ENCODE results near the gene EFR3B. TPM values are rescaled to one million over a fixed set of nuclear protein-coding genes. Genes with fewer than 3 reads are reported as not detected.

Gene EFR3B
- total and polyA plus RNA-seq, 10 of the 15 experiments (the other 5 are each of a cell fraction or from before 2014, with no cell fraction given) = 0.12 to 3.9 (median 1.8) TPM

DNA sequence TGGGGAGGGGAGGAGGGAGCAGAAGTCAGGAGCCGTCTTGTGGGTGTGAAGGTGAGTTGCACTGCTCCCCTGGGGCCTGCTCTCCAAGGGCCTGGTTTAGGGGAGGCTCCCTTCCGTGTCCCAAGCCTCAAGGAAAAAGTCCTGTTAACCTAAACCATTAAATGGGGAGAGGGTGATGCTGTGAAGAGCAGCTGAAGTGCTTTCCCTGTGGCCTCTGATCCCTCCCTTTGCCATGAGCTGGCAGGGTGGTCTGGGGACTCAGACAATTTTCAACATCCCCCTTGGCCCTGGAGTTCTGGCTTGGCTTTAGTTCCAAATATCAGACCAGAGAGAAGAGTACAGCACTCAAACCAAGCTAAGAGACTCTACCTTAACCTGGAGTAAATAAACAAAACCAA, 127.2 kb downstream of the EFR3B start:
- BruUV-seq (replicated peaks) = no TSS peak
- DNase-seq (ENCODE audit: low read depth, low spot score) = no peak
- ChIA-PET POLR2A (no interaction called here), RAD21 (ENCODE audit: unreplicated experiment) (interaction anchor here (1.4 kb wide), 1 partner anchor 194 kb away, joined by 3 read pairs; no protein-coding TSS in a partner anchor), SMC1A (ENCODE audit: uncharacterized antibody, unreplicated experiment) (interaction anchor here (0.6 to 4.7 kb wide), 3 partner anchors 27 to 806 kb away, joined by 3 to 70 read pairs (median 3); no protein-coding TSS in a partner anchor), CTCF (interaction anchor here (0.9 to 2.6 kb wide), 3 partner anchors 25 to 193 kb away, joined by 4 to 15 read pairs (median 7); no protein-coding TSS in a partner anchor)
- Histone ChIP-seq H3K4me1 (ENCODE audit: control insufficient read depth, insufficient read depth, low read length) (peaks cover 18% of the 10 kb centered on the region), H3K4me2 (ENCODE audit: control insufficient read depth, insufficient read depth) (peak overlapping the region; percentile 69; the same call in 1 of the 2 replicates), H3K36me3 (ENCODE audit: control insufficient read depth in 2 of 2, insufficient read depth in 2 of 2, low read length in 1 of 2) (no peaks in the 10 kb centered on the region), H2AFZ (ENCODE audit: control insufficient read depth, low read depth, low read length) (no peak overlapping the region), H3K9me3 (replicated peaks; ENCODE audit: control insufficient read depth, insufficient read depth, low read length) (no peaks in the 10 kb centered on the region), H3K79me2 (ENCODE audit: control insufficient read depth, insufficient read depth, low read length) (no peaks in the 10 kb centered on the region), H3K9ac (ENCODE audit: control insufficient read depth, insufficient read depth, low read length) (no peak overlapping the region), H3K27ac (ENCODE audit: control insufficient read depth, insufficient read depth) (no peak overlapping the region), H3K4me3 (no peak overlapping the region), H3K27me3 (replicated peaks in 1 of 2; ENCODE audit: control insufficient read depth in 2 of 2, insufficient read depth in 2 of 2, low read length in 1 of 2) (peaks cover 5 to 14% of the 10 kb centered on the region in 2 experiments), H4K20me1 (ENCODE audit: control insufficient read depth, insufficient read depth) (no peaks in the 10 kb centered on the region)
- FAIRE-seq = no peak
- ATAC-seq = no peak
- in situ Hi-C loops (cut with MboI) = no loop called here
- 27% methylated on average over 2 of the region's 2 CpGs for WGBS (ENCODE audit: insufficient coverage, insufficient replicate concordance, low lambda C conversion rate, missing lambda C conversion rate)
- intact Hi-C loops (cut with micrococcal nuclease; ENCODE audit: unreplicated experiment) = no loop called here
- TF ChIP-seq IKZF2 (IDR thresholded peaks at IDR 0.05) (no peak), SMC3 (IDR thresholded peaks at IDR 0.05; ENCODE audit: borderline replicate concordance, low read length) (no peak), EZH2 (IDR thresholded peaks at IDR 0.05; ENCODE audit: borderline replicate concordance, control insufficient read depth, low read depth, low read length) (0 out of 2 replicates have a peak, but pooled peaks have one; percentile 42), CHD1 (IDR thresholded peaks at IDR 0.05; ENCODE audit: low read depth, low read length) (no peak), BACH1 (IDR thresholded peaks at IDR 0.05; ENCODE audit: borderline replicate concordance) (no peak), TCF12 (IDR thresholded peaks at IDR 0.05; ENCODE audit: low read depth, low read length) (no peak), RELB (IDR thresholded peaks at IDR 0.05; ENCODE audit: low read depth) (no peak), ZNF207 (IDR thresholded peaks at IDR 0.05; ENCODE audit: borderline replicate concordance) (no peak), ZBTB11 (CRISPR knock-in tag; IDR thresholded peaks at IDR 0.05) (no peak)
- TF ChIP-seq, protein P1, sequence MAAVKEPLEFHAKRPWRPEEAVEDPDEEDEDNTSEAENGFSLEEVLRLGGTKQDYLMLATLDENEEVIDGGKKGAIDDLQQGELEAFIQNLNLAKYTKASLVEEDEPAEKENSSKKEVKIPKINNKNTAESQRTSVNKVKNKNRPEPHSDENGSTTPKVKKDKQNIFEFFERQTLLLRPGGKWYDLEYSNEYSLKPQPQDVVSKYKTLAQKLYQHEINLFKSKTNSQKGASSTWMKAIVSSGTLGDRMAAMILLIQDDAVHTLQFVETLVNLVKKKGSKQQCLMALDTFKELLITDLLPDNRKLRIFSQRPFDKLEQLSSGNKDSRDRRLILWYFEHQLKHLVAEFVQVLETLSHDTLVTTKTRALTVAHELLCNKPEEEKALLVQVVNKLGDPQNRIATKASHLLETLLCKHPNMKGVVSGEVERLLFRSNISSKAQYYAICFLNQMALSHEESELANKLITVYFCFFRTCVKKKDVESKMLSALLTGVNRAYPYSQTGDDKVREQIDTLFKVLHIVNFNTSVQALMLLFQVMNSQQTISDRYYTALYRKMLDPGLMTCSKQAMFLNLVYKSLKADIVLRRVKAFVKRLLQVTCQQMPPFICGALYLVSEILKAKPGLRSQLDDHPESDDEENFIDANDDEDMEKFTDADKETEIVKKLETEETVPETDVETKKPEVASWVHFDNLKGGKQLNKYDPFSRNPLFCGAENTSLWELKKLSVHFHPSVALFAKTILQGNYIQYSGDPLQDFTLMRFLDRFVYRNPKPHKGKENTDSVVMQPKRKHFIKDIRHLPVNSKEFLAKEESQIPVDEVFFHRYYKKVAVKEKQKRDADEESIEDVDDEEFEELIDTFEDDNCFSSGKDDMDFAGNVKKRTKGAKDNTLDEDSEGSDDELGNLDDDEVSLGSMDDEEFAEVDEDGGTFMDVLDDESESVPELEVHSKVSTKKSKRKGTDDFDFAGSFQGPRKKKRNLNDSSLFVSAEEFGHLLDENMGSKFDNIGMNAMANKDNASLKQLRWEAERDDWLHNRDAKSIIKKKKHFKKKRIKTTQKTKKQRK (IDR thresholded peaks at IDR 0.05; ENCODE audit: low read depth, low read length) = no peak
- TF ChIP-seq, protein P2, sequence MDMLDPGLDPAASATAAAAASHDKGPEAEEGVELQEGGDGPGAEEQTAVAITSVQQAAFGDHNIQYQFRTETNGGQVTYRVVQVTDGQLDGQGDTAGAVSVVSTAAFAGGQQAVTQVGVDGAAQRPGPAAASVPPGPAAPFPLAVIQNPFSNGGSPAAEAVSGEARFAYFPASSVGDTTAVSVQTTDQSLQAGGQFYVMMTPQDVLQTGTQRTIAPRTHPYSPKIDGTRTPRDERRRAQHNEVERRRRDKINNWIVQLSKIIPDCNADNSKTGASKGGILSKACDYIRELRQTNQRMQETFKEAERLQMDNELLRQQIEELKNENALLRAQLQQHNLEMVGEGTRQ (IDR thresholded peaks at IDR 0.05; ENCODE audit: borderline replicate concordance, low read depth, low read length) = no peak
- TF ChIP-seq, protein P3, sequence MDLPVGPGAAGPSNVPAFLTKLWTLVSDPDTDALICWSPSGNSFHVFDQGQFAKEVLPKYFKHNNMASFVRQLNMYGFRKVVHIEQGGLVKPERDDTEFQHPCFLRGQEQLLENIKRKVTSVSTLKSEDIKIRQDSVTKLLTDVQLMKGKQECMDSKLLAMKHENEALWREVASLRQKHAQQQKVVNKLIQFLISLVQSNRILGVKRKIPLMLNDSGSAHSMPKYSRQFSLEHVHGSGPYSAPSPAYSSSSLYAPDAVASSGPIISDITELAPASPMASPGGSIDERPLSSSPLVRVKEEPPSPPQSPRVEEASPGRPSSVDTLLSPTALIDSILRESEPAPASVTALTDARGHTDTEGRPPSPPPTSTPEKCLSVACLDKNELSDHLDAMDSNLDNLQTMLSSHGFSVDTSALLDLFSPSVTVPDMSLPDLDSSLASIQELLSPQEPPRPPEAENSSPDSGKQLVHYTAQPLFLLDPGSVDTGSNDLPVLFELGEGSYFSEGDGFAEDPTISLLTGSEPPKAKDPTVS (IDR thresholded peaks at IDR 0.05; ENCODE audit: low read depth, low read length) = no peak
